Heart right ventricle (tissue), 16 donors: Measurements from ENCODE around the gene UGT1A7. TPM values are rescaled to one million over a fixed set of nuclear protein-coding genes. Genes with fewer than 3 reads are reported as not detected.

Experiments
- ATAC-seq, 8 donors: fragments of 200-7000 bp; cut with Tn5 transposase; one replicate each; pipeline ENCODE4 v1.9.1; 2020; ENCODE audit warnings: mild to moderate bottlenecking in 8 of 8, moderate library complexity in 8 of 8, moderate number of reproducible peaks in 1 of 8
- DNase-seq, 2 donors: peaks; one replicate each; pipeline ENCODE4 v3.0.0-alpha.2; 2020
- H3K27ac ChIP-seq, 10 donors: fragments of 200-600 bp; sonication (generic) in 2 of 10; one replicate each; pipeline versions ENCODE4 v1.5.0 to v1.8.0; 2020 to 2022; ENCODE audit warnings: mild to moderate bottlenecking in 3 of 10
- H3K27me3 ChIP-seq, 7 donors: fragments of 200-600 bp; one replicate each; pipeline ENCODE4 v1.8.0; 2021 to 2022; ENCODE audit warnings: mild to moderate bottlenecking in 2 of 7
- H3K36me3 ChIP-seq, 9 donors: fragments of 200-600 bp; sonication (generic) in 1 of 9; one replicate each; pipeline versions ENCODE4 v1.5.0 to v1.8.0; 2020 to 2022; ENCODE audit warnings: mild to moderate bottlenecking in 2 of 9
- H3K4me1 ChIP-seq, 9 donors: fragments of 200-600 bp; sonication (generic) in 1 of 9; one replicate each; pipeline versions ENCODE4 v1.5.0 to v1.8.0; 2020 to 2022; ENCODE audit warnings: mild to moderate bottlenecking in 4 of 9
- H3K4me3 ChIP-seq, 10 donors: fragments of 200-600 bp; sonication (generic) in 2 of 10; one replicate each; pipeline versions ENCODE4 v1.5.0 to v1.8.0; 2020 to 2022; ENCODE audit warnings: mild to moderate bottlenecking in 7 of 10, moderate library complexity in 2 of 10
- H3K9me3 ChIP-seq, 11 donors: fragments of 200-600 bp in 10 of 11; sonication (generic) in 2 of 11; one replicate each; pipeline versions ENCODE4 v1.5.0 to v1.8.0; 2013 to 2022; ENCODE audit warnings: mild to moderate bottlenecking in 2 of 11, control low read depth in 1 of 11, moderate library complexity in 1 of 11
- CTCF ChIP-seq, 9 donors: fragments of 200-600 bp; sonication (generic) in 2 of 9; IDR thresholded peaks; one replicate each; pipeline versions ENCODE4 v1.5.0 to v1.8.0; 2021 to 2022; ENCODE audit warnings: antibody characterized with exemption in 9 of 9, mild to moderate bottlenecking in 5 of 9, moderate library complexity in 1 of 9
- whole genome bisulfite sequencing, 2 donors: extraction: QIAGEN DNeasy Blood & Tissue Kit; methylation state at CpG; one replicate each; pipeline ENCODE4 v1.1.7; 2013; ENCODE audit warnings: inconsistent platforms in 1 of 2; 5-methylcytosine and 5-hydroxymethylcytosine counted together
- intact Hi-C, 10 donors: fragments of 100-400 bp; cut with DNase I; formaldehyde crosslinking; loops; one replicate each; pipeline versions ENCODE4 v1.11.1 to v1.14.2; 2022
- polyA plus RNA-seq, 2 donors: library from polyadenylated mRNA; stranded (reverse); fragments of 200-250 nt; gene quantifications; one replicate each; pipeline ENCODE4 v1.2.3, GENCODE V29; 2013
- total RNA-seq, 10 donors: library from RNA; stranded (reverse); fragmentation: NEBNext Ultra II Directional in 3 of 10; extraction: Animal tissue kit (Norgen Biotek cat#: 25700) in 3 of 10; gene quantifications; one replicate each; pipeline versions ENCODE4 v1.2.1 to v1.2.4, GENCODE V29; 2021 to 2023
- donor health status: Arrhythmogenic right ventricular cardiomyopathy.
- donor health status: ischemic (EF 13 %, LVEDD 7.1; RV severe dilation, severe dysfunction).
- donor health status: healthy with polysubstance abuse.
- donor health status: DM: no; HTN: yes; CAD: no.
- donor health status: DM: no; HTN: no; CAD: no.
- donor health status: ischemic (EF 25% LVEDD 6.9; RV normal size, moderate dysfunction).
- donor health status: ischemic (EF 25% LVEDD 5.7; RV mildly dilated, moderate dysfunction).
- donor health status: healthy.
- donor health status: DM: yes; HTN: yes; CAD: no.
- donor health status: Ischemic cardiomyopathy.
- donor health status: ischemic (EF 35%, LVEDD 5.7; RV mildly dilated, moderate dysfunction).
- donor health status: nonischemic (EF 11% LVEDD 7.7; RV severe dilation, severe dysfunction).
- donor health status: DM: yes; HTN: yes; CAD: no.
- donor health status: PGD.
- donor health status: ischemic (EF 29% LVEDD 5.4; RV normal size, mild dysfunction).
- donor health status: nonischemic (EF 23%, LVEDD 6.1; RV moderate dilation, normal function).

UGT1A7 gene
- total and polyA plus RNA-seq, 12 donors = 0.01 TPM; not detected in 11

DNA sequence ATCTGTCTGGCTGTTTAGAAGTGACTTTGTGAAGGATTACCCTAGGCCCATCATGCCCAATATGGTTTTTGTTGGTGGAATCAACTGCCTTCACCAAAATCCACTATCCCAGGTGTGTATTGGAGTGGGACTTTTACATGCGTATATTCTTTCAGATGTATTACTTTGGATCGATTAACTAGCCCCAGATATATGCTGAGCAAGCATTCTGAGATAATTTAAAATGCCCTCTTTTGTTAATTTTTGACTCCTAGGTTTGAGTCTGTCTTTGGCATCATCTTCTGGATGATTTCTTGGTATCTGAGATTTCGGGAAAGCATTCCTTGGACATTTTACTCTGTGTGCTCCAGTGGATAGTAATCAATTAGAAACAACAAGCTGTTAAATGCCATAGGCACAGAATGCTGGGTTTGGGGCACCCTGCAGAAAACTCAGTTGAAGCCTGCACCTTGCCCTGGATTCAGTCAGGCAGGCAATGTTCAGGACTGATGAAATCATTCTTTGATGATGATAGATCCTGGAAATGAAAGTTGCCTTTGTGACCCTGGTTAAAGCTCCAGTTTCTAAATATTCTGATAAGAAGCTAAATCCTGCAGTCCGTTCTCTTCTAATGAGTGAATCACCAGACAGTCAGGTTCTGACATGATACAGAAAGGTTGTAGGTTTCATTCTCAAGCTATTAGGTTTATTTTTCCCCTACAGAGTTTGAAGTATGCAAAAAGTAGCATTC, 79.5 kb downstream of the UGT1A7 start:
- ATAC-seq = no peak
- no peak for TF ChIP-seq CTCF (IDR thresholded peaks at IDR 0.05)
- intact Hi-C loops = no loop called here

GRCh38 chr2:233764264-233764663, 82.6 kb downstream of the UGT1A7 start:
- no peaks in the 10 kb centered on the region for H3K36me3 ChIP-seq
- no peaks in the 10 kb centered on the region for H3K9me3 ChIP-seq
- H3K4me3 ChIP-seq = no peak overlapping the region
- no peaks in the 10 kb centered on the region for H3K4me1 ChIP-seq
- ATAC-seq (no peak), DNase-seq (no peak)
- peaks cover 0 to 37% (median 12%) of the 10 kb centered on the region in 7 donors for H3K27me3 ChIP-seq
- no peak overlapping the region for H3K27ac ChIP-seq
- no peak for TF ChIP-seq CTCF (IDR thresholded peaks at IDR 0.05)
- intact Hi-C loops = no loop called here
- 61 to 66% methylated on average over 7 of the region's 7 CpGs for WGBS, 2 donors

More for the DNA sequence above, 79.5 kb downstream of the UGT1A7 start:
- Histone ChIP-seq H3K4me3 (no peak overlapping the region), H3K27me3 (peaks cover 0 to 28% (median 3%) of the 10 kb centered on the region in 7 donors), H3K36me3 (no peaks in the 10 kb centered on the region), H3K4me1 (no peaks in the 10 kb centered on the region), H3K27ac (no peak overlapping the region), H3K9me3 (no peaks in the 10 kb centered on the region)
- DNase-seq = no peak
- WGBS, 2 donors = 73 to 75% methylated on average over 4 of the region's 4 CpGs

- ATAC-seq = no peak
- intact Hi-C loops = no loop called here
- WGBS, 2 donors = 54 to 58% methylated on average over 3 of the region's 3 CpGs
- H3K27me3 ChIP-seq = peaks cover 0 to 37% (median 12%) of the 10 kb centered on the region in 7 donors
- H3K4me1 ChIP-seq = no peaks in the 10 kb centered on the region
- TF ChIP-seq CTCF (IDR thresholded peaks at IDR 0.05) = no peak
- DNase-seq = no peak
- H3K36me3 ChIP-seq = no peaks in the 10 kb centered on the region
- H3K9me3 ChIP-seq = no peaks in the 10 kb centered on the region
- H3K4me3 ChIP-seq = no peak overlapping the region
- no peak overlapping the region for H3K27ac ChIP-seq
Measured at GRCh38 chr2:233764761-233765160, 83.1 kb downstream of the UGT1A7 start.

GRCh38 chr2:233766416-233766815, 84.7 kb downstream of the UGT1A7 start:
- DNase-seq (no peak), ATAC-seq (no peak)
- no peak for TF ChIP-seq CTCF (IDR thresholded peaks at IDR 0.05)
- Histone ChIP-seq H3K4me3 (no peak overlapping the region), H3K36me3 (no peaks in the 10 kb centered on the region), H3K4me1 (no peaks in the 10 kb centered on the region), H3K27me3 (peaks cover 0 to 37% (median 12%) of the 10 kb centered on the region in 7 donors), H3K9me3 (no peaks in the 10 kb centered on the region), H3K27ac (no peak overlapping the region)
- 70 to 72% methylated on average over 4 of the region's 4 CpGs for WGBS, 2 donors
- intact Hi-C loops = no loop called here
